Calu3 (cell line): ENCODE data around the gene CTIF. TPM values are rescaled to one million over a fixed set of nuclear protein-coding genes. Genes with fewer than 3 reads are reported as not detected.
A peak's percentile ranks its signal among the peaks of the same experiment; 100 is the strongest.

Source experiments
- BruUV-seq: library from RNA; stranded (reverse); fragments of 400-500 nt; replicated peaks from 2 replicates; lab custom pipeline; 2021; lab: Mats Ljungman, UMichigan
- CTCF ChIA-PET: fragments of 300-600 bp; sonication (Branson Sonifier 250); formaldehyde crosslinking; loops from one replicate; lab custom pipeline; 2022; ENCODE audit warnings: antibody characterized with exemption; lab: Charles Lee
- DNase-seq: peaks from one replicate; pipeline ENCODE4 v3.0.0; 2022
- H3K27ac Mint-ChIP-seq: one replicate; pipeline ENCODE4 v1.8.0; 2022; ENCODE audit warnings: mixed read lengths; ENCODE audit not compliant: unreplicated experiment
- H3K27me3 Mint-ChIP-seq: one replicate; pipeline ENCODE4 v1.8.0; 2022; ENCODE audit warnings: mixed read lengths; ENCODE audit not compliant: unreplicated experiment
- H3K36me3 Mint-ChIP-seq: one replicate; pipeline ENCODE4 v1.8.0; 2022; ENCODE audit warnings: mild to moderate bottlenecking, moderate library complexity, mixed read lengths; ENCODE audit not compliant: insufficient read depth, unreplicated experiment
- H3K4me1 Mint-ChIP-seq: one replicate; pipeline ENCODE4 v1.8.0; 2022; ENCODE audit warnings: mild to moderate bottlenecking, low read depth, mixed read lengths; ENCODE audit not compliant: unreplicated experiment
- H3K4me3 Mint-ChIP-seq: one replicate; pipeline ENCODE4 v1.8.0; 2022; ENCODE audit warnings: mild to moderate bottlenecking, low read depth, moderate library complexity, mixed read lengths; ENCODE audit not compliant: unreplicated experiment
- H3K9me3 Mint-ChIP-seq: one replicate; pipeline ENCODE4 v1.8.0; 2022; ENCODE audit warnings: low read depth, mixed read lengths; ENCODE audit not compliant: unreplicated experiment
- intact Hi-C: fragments of 100-400 bp; cut with micrococcal nuclease; formaldehyde crosslinking; loops from one replicate; pipeline ENCODE4 v1.10.0; 2022; ENCODE audit not compliant: unreplicated experiment
- total RNA-seq: library from RNA; stranded (reverse); gene quantifications from 2 replicates; pipeline ENCODE4 v1.2.3, GENCODE V29; 2022
- TF ChIP-seq, protein P1 (sequence below): fragments of 200-600 bp; IDR thresholded peaks from one replicate; pipeline ENCODE4 v1.8.0; 2022; ENCODE audit warnings: antibody characterized with exemption; ENCODE audit not compliant: unreplicated experiment

CTIF gene
- total RNA-seq, 1 experiment from 2014 or later, result 40.8 TPM

- BruUV-seq, result no TSS peak
- H3K27me3 Mint-ChIP-seq, result no peaks in the 10 kb centered on the region
- no peak for DNase-seq
- H3K4me1 Mint-ChIP-seq, result peaks cover 13% of the 10 kb centered on the region
- TF ChIP-seq, protein P1, sequence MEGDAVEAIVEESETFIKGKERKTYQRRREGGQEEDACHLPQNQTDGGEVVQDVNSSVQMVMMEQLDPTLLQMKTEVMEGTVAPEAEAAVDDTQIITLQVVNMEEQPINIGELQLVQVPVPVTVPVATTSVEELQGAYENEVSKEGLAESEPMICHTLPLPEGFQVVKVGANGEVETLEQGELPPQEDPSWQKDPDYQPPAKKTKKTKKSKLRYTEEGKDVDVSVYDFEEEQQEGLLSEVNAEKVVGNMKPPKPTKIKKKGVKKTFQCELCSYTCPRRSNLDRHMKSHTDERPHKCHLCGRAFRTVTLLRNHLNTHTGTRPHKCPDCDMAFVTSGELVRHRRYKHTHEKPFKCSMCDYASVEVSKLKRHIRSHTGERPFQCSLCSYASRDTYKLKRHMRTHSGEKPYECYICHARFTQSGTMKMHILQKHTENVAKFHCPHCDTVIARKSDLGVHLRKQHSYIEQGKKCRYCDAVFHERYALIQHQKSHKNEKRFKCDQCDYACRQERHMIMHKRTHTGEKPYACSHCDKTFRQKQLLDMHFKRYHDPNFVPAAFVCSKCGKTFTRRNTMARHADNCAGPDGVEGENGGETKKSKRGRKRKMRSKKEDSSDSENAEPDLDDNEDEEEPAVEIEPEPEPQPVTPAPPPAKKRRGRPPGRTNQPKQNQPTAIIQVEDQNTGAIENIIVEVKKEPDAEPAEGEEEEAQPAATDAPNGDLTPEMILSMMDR, result no peak
- no peaks in the 10 kb centered on the region for H3K9me3 Mint-ChIP-seq
- H3K36me3 Mint-ChIP-seq, result no peaks in the 10 kb centered on the region
- CTCF ChIA-PET, result interaction anchor here (0.8 kb wide), 1 partner anchor 12 kb away, joined by 8 read pairs; no protein-coding TSS in a partner anchor
- intact Hi-C loops, result no loop called here
- no peak overlapping the region for H3K27ac Mint-ChIP-seq
- no peak overlapping the region for H3K4me3 Mint-ChIP-seq
These were observed 301.1 kb downstream of the CTIF start for GRCh38 chr18:48839819-48840490.

GRCh38 chr18:48840491-48840877 lies 301.7 kb downstream of the CTIF start:
- H3K27ac Mint-ChIP-seq, result no peak overlapping the region
- no TSS peak for BruUV-seq
- TF ChIP-seq, protein P1, result no peak
- no peak for DNase-seq
- CTCF ChIA-PET, result interaction anchor here (0.8 kb wide), 2 partner anchors 11 to 12 kb away, joined by 4 to 8 read pairs; no protein-coding TSS in a partner anchor
- no peak overlapping the region for H3K4me3 Mint-ChIP-seq
- H3K36me3 Mint-ChIP-seq, result no peaks in the 10 kb centered on the region
- H3K27me3 Mint-ChIP-seq, result no peaks in the 10 kb centered on the region
- peaks cover 3% of the 10 kb centered on the region for H3K9me3 Mint-ChIP-seq
- peaks cover 10% of the 10 kb centered on the region for H3K4me1 Mint-ChIP-seq
- intact Hi-C loops, result no loop called here

- peaks cover 10% of the 10 kb centered on the region for H3K4me1 Mint-ChIP-seq
- TF ChIP-seq, protein P1, result no peak
- no peaks in the 10 kb centered on the region for H3K36me3 Mint-ChIP-seq
- H3K27ac Mint-ChIP-seq, result no peak overlapping the region
- no TSS peak for BruUV-seq
- CTCF ChIA-PET, result interaction anchor here (0.7 to 0.8 kb wide), 2 partner anchors 13 to 25 kb away, joined by 4 read pairs; no protein-coding TSS in a partner anchor
- no peak for DNase-seq
- intact Hi-C loops, result no loop called here
- peaks cover 9% of the 10 kb centered on the region for H3K9me3 Mint-ChIP-seq
- H3K27me3 Mint-ChIP-seq, result no peaks in the 10 kb centered on the region
- H3K4me3 Mint-ChIP-seq, result no peak overlapping the region
These were observed 302.8 kb downstream of the CTIF start for GRCh38 chr18:48841381-48842258.

DNA sequence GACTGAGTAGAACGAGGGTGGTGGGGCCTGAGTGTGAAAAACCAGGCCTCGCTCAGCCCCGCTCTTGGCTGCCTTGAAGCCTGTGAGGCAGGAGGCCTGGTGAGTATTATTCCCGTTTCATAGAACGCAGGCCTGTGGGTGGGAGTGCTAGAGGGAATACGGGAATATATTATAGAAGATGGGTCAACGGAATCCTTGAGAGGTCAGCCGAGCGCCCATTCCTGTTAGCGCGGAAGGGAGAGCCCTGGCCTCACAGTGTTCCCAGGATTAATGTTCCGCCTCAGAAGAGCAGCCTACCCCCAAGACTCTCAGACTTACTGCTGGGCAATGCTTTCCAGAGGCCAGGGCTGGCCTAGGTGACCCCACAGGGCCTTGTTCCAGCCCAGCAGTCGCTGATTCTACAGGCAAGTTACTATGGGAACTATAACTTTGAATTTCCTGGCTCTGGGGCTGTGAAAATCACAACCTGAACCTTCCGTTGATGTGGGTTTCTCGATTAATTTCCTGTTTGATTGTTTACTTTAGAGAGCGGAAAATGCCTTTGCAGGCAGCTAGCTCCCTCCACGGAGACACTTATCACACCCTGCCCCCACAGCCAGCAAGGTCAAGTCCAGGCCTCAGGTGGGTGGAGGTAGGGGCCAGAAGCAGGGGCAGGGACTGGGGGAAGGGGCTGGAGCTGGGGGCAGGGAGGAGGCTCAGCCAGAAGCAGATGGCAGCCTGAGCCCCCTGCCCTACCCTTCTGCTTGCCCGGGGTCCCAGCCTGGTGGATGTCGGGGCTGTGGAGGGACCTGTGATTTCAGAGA lies 303.6 kb downstream of the CTIF start:
- no TSS peak for BruUV-seq
- no peak overlapping the region for H3K4me3 Mint-ChIP-seq
- TF ChIP-seq, protein P1, result no peak
- CTCF ChIA-PET, result interaction anchor here (0.6 kb wide), 3 partner anchors 38 to 422 kb away, joined by 4 to 6 read pairs (median 5); no protein-coding TSS in a partner anchor
- H3K9me3 Mint-ChIP-seq, result peaks cover 10% of the 10 kb centered on the region
- peak; percentile 15 for DNase-seq
- H3K27me3 Mint-ChIP-seq, result no peaks in the 10 kb centered on the region
- H3K4me1 Mint-ChIP-seq, result peaks cover 10% of the 10 kb centered on the region
- no peaks in the 10 kb centered on the region for H3K36me3 Mint-ChIP-seq
- intact Hi-C loops, result no loop called here
- no peak overlapping the region for H3K27ac Mint-ChIP-seq
